ENCODE measurements around the gene EIPR1.
"Not testable (repeated sequence)": the region's sequence is repeated elsewhere in the genome, so short reads cannot be mapped to it uniquely, and the experiment has no call there.

Gene EIPR1

DNA sequence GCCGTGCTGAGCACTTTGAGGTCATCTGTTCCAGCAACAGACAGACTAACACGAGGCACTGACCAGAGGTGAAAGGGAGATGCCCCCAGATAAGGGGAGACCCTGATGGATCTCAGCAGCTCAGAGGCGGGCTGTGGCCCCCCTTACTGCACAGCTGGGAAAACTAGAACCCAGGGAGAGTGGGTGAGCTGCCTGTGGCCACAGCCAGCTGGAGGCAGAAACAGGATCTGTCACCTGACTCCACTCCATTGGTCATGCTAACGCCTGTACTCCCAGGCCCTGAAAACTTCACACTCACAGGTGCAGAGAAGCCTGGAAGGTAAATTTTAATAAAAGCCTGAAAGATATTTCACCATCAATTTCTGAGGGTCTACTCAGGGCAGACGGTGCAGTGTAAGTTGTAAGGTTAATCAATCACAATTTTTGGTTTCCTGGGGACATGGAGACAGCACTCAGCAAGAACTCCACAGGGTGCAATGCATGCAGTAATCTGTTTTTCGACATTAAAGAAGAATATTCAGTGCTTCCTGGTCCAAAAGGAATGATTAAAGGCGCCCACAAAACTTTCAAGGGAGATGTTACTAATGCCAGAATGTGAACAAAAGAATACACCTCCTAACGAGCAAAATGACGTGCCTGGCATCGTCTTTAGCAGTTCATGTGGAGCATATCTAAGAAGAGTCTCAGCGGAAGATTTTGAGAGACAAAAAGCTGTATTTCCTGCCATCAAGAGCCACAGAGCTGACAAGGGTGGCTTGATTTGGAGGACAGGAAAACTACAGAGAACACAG is 173.4 kb downstream of the EIPR1 start:
- DNase-seq: no peak

DNA sequence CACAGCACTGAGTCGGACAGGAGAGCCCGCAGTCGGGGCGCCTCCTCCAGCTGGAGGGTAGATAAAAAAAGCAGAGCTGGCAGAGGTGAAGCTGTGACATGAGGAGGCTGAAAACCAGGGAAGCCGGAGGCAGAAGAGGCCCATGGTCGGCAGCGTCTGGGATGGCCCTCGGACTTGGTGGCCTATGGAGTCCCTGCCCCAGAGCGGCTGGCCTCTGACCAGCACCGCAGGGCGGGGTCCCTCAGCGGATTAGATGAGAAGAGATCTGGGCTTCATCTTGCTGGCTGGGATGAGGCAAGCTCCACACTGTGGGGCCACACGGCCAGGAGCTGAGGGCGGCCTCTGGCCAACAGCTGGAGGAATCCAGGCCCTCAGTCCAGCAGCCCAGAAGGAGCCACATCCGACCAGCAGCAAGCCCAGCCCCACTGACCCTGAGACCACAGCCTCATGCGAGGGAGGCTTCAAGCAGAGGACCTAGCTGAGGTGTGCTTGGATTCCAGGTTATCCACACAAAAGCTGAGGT is 174.1 kb downstream of the EIPR1 start:
- no peak for DNase-seq

DNA sequence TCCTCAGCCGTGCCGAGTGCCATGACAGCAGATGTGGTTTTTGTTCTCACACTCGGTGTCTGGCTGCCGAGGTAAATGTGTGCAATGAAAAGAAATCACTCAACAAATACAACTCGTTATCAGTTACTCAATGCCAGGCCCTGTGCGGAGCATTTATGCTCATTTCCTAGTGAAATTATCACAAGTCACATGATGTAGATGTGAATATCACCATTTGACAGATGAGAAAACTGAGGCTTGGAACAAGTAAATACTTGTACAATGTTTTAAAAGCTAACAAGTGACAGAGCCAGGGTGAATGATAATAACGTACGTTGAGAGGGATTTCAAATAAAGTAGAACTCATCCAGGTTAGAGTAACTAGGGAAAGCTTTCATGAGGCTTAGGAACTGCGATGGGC is 174.7 kb downstream of the EIPR1 start:
- DNase-seq: no peak

- DNase-seq: no peak
Measured at GRCh38 chr2:3201281-3201680, 176.3 kb downstream of the EIPR1 start.

DNA sequence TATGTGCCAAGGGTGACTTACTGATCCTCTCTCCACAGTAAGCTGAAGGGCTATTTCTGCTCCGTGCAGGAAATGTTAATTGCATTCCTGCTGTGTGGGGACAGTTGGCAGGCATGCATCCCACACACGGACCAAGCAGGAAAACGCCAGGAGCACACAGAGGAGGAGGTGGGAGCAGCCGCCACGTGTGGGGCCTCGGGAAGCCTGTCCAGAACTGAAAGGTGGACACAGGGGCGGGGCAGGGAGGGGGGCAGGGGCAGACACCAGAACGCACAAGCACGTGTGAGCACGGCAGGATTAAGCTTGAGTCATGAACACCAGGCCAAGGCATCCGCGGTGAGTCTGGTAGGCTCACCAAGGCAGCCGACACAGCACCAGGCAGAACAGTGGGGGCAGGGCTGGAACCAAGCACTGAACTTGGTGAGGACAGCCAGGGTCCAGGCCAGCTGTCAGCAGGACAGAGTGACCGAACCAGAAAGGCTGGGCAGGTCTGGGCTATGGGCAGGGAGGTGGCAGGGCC is 177.1 kb downstream of the EIPR1 start:
- peak; percentile 47 for DNase-seq

GRCh38 chr2:3199627-3200345 is 177.8 kb downstream of the EIPR1 start:
- DNase-seq: no peak

- DNase-seq: not testable (repeated sequence)
Measured at GRCh38 chr2:3198671-3199192, 178.9 kb downstream of the EIPR1 start.

DNA sequence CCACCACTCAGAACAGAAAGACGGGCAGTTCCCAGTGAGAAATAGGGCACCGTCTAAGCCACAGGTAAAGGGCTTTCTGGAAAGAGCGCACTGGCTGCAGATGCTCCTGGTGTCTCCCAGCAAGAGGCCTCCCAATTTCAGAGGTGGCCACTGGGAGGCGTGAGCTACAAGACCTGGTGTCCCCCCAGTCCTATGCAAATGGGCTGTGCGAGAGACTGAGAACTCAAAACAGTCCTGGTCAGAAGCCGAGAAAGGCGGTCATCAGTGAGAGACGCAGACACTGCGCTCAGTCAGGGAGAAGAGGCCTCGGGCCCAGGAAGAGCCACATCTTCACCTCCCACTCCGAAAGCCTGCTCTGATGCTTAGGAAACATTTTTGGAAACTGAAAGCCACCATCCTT is 179.5 kb downstream of the EIPR1 start:
- no peak for DNase-seq

DNA sequence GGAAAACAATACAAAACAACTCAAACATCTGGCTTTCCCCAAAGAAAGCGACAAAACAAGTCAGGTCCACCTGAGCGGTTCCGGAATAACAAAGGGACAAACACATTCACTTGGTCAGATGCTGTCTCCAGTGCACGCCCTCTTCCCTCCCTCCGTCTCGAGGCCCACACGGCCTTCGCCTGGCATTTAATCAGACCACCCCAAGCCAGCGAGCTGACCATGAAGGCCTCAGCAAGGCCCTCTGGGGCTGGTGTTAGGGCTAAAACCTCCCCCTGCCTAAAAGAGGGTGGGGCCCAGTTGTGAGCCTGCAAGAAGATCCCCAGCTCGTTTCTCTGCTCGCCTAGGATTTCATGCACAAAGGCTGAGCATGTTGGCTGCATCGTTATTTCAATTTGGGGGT is 180.3 kb downstream of the EIPR1 start:
- peak; percentile 36 for DNase-seq

- no peak for DNase-seq
Measured at GRCh38 chr2:3196716-3197115, 180.9 kb downstream of the EIPR1 start.

GRCh38 chr2:3195641-3196476 is 181.8 kb downstream of the EIPR1 start:
- no peak for DNase-seq

DNA sequence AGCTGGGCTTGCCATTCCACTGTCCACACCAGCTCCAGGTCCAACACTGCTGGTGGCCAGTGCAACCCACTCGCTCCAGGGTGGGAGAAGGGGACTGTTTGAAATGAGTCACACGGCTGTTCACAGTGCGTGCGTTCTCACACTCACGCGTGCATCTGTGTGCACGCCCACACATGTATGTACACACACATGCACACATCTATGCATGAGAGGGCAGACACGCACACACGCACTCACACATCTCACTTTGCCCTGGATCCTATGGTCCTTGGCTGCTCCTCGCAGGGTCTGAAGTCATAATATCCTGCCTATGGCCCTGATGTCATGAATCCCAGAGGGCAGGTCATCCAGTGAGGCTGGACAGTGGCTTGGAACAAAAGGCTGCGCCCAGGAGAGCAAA is 182.8 kb downstream of the EIPR1 start:
- no peak for DNase-seq

GRCh38 chr2:3193443-3194330 is 183.9 kb downstream of the EIPR1 start:
- DNase-seq: no peak

DNA sequence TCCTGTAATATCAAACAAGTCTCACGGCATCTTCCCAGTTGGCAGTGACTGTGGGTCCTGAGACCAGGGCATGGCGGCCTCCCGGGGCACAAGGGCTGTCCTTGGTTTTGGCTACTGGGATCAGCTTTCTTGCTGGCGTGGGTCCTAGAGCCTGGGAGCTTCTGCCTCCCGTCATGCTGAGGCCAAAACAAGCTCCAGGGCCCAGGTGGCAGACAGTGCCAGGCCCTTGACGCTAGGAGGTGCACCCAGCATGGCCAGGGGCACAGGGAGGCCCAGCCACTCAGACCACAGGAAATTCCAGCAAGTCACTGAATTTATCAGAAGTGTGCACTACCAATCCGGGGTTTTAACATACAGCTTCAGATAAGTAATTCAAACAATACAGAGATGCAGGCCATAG is 184.7 kb downstream of the EIPR1 start:
- DNase-seq: no peak

GRCh38 chr2:3192281-3192818 is 185.3 kb downstream of the EIPR1 start:
- DNase-seq: no peak

- no peak for DNase-seq
Measured at GRCh38 chr2:3189961-3190360, 187.7 kb downstream of the EIPR1 start.

- no peak for DNase-seq
Measured at GRCh38 chr2:3189076-3189591, 188.5 kb downstream of the EIPR1 start.

- DNase-seq: no peak
Measured at GRCh38 chr2:3188405-3188946, 189.1 kb downstream of the EIPR1 start.

- DNase-seq: no peak
Measured at GRCh38 chr2:3187467-3187866, 190.2 kb downstream of the EIPR1 start.

GRCh38 chr2:3186766-3187165 is 190.9 kb downstream of the EIPR1 start:
- no peak for DNase-seq

DNA sequence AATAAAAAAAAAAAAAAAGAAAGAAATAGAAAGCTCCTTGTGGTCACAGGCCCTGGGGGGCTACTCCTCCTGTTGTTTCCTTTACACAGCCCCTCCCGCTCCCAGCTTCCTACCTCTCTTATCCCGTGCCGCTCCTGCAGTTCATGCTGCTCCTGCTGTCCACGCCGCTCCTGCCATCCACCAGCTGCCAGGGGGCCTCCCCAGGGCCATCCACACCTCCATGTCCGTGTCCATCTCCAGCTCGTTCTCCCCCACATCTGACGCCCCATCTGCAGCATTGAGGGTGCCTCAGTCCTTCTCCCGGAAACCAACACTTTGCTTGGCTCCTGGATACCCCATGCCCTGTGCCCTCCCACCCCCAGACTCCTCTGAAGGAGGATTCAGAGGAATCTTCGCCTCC is 191.7 kb downstream of the EIPR1 start:
- no peak for DNase-seq
